ENCODE results near the gene C22orf23.

C22orf23 gene

GRCh38 chr22:37924386-37925065 is 28.9 kb downstream of the C22orf23 start:
- ChIA-PET CTCF (interaction anchor here (0.8 to 5.2 kb wide), 7 partner anchors 9 to 107 kb away, joined by 3 to 27 read pairs (median 3); no protein-coding TSS in a partner anchor), POLR2A (no interaction called here)
- no peak for DNase-seq (ENCODE audit: low read depth, low spot score)
- no peak overlapping the region for H3K4me3 ChIP-seq (ENCODE audit: low read depth, low read length)
- no peak for TF ChIP-seq CTCF (IDR thresholded peaks at IDR 0.05; ENCODE audit: insufficient read depth, low read length, missing control alignments)

GRCh38 chr22:37923927-37924326 is 29.5 kb downstream of the C22orf23 start:
- TF ChIP-seq CTCF (IDR thresholded peaks at IDR 0.05; ENCODE audit: insufficient read depth, low read length, missing control alignments) = no peak
- DNase-seq (ENCODE audit: low read depth, low spot score) = no peak
- no peak overlapping the region for H3K4me3 ChIP-seq (ENCODE audit: low read depth, low read length)
- POLR2A ChIA-PET = no interaction called here
- CTCF ChIA-PET = interaction anchor here (1.5 to 5.2 kb wide), 4 partner anchors 8 to 36 kb away, joined by 3 to 27 read pairs (median 8); partner anchors contain the start of gene MICALL1

GRCh38 chr22:37922191-37922590 is 31.2 kb downstream of the C22orf23 start:
- POLR2A ChIA-PET = no interaction called here
- no peak for DNase-seq (ENCODE audit: low read depth, low spot score)
- TF ChIP-seq CTCF (IDR thresholded peaks at IDR 0.05; ENCODE audit: insufficient read depth, low read length, missing control alignments) = no peak
- H3K4me3 ChIP-seq (ENCODE audit: low read depth, low read length) = no peak overlapping the region
- CTCF ChIA-PET = interaction anchor here (1.2 to 5.2 kb wide), 3 partner anchors 11 to 35 kb away, joined by 3 to 27 read pairs (median 4); partner anchors contain the start of gene MICALL1

GRCh38 chr22:37920126-37920525 is 33.3 kb downstream of the C22orf23 start:
- ChIA-PET CTCF (interaction anchor here (1.2 to 17.8 kb wide), 3 partner anchors 12 to 57 kb away, joined by 5 to 159 read pairs (median 5); no protein-coding TSS in a partner anchor), POLR2A (interaction anchor here (0.7 kb wide), 1 partner anchor 70 kb away, joined by 4 read pairs; no protein-coding TSS in a partner anchor)
- no peak for TF ChIP-seq CTCF (IDR thresholded peaks at IDR 0.05; ENCODE audit: insufficient read depth, low read length, missing control alignments)
- no peak overlapping the region for H3K4me3 ChIP-seq (ENCODE audit: low read depth, low read length)
- DNase-seq (ENCODE audit: low read depth, low spot score) = no peak

GRCh38 chr22:37918580-37919270 is 34.7 kb downstream of the C22orf23 start:
- no peak overlapping the region for H3K4me3 ChIP-seq (ENCODE audit: low read depth, low read length)
- DNase-seq (ENCODE audit: low read depth, low spot score) = no peak
- TF ChIP-seq CTCF (IDR thresholded peaks at IDR 0.05; ENCODE audit: insufficient read depth, low read length, missing control alignments) = no peak
- ChIA-PET CTCF (interaction anchor here (1.0 to 17.8 kb wide), 6 partner anchors 9 to 56 kb away, joined by 3 to 159 read pairs (median 5); partner anchors contain the start of gene MICALL1), POLR2A (no interaction called here)
